CD4-positive, alpha-beta memory T cell (primary cell): ENCODE measurements around the gene PROP1. TPM values are rescaled to one million over a fixed set of nuclear protein-coding genes. Genes with fewer than 3 reads are reported as not detected.
"Not testable (repeated sequence)": the region's sequence is repeated elsewhere in the genome, so short reads cannot be mapped to it uniquely, and the experiment has no call there.

Experiments
- CTCF ChIA-PET: fragments of 350-600 bp; sonication (Branson Sonifier 250); formaldehyde crosslinking; loops from one replicate; lab custom pipeline; 2021; ENCODE audit warnings: inconsistent platforms; ENCODE audit not compliant: partially characterized antibody; lab: Charles Lee
- POLR2A ChIA-PET: fragments of 350-600 bp; sonication (Branson Sonifier 250); formaldehyde crosslinking; loops from one replicate; lab custom pipeline; 2021; ENCODE audit not compliant: partially characterized antibody; lab: Charles Lee
- DNase-seq, 5 donors: peaks; one replicate each; pipeline versions ENCODE4 v3.0.0 to v3.0.0-alpha.2; 2020 to 2022; ENCODE audit warnings: mixed read lengths in 1 of 5
- H3K27ac ChIP-seq: one replicate; pipeline ENCODE4 v1.7.0; 2013; ENCODE audit warnings: low read depth, low read length
- H3K27me3 ChIP-seq: 2 replicates; pipeline ENCODE4 v1.7.0; 2013; ENCODE audit warnings: mild to moderate bottlenecking, low read length, moderate library complexity; ENCODE audit not compliant: insufficient read depth
- H3K36me3 ChIP-seq: 2 replicates; pipeline ENCODE4 v1.7.0; 2013; ENCODE audit warnings: mild to moderate bottlenecking, low read length, moderate library complexity; ENCODE audit not compliant: insufficient read depth
- H3K4me1 ChIP-seq: 2 replicates; pipeline ENCODE4 v1.7.0; 2013; ENCODE audit warnings: mild to moderate bottlenecking, low read length, moderate library complexity; ENCODE audit not compliant: insufficient read depth
- H3K4me3 ChIP-seq, 2 donors: one replicate each; pipeline ENCODE4 v1.7.0; 2013; ENCODE audit warnings: low read length in 2 of 2, mild to moderate bottlenecking in 1 of 2
- H3K9me3 ChIP-seq, 2 donors: one replicate each; pipeline ENCODE4 v1.7.0; 2013; ENCODE audit warnings: low read length in 2 of 2, control low read depth in 1 of 2; ENCODE audit not compliant: control insufficient read depth in 1 of 2
- H3K27ac Mint-ChIP-seq, 7 donors: one replicate each; pipeline ENCODE4 v1.8.0; 2020 to 2021; ENCODE audit warnings: mixed read lengths in 7 of 7, mild to moderate bottlenecking in 6 of 7, inconsistent platforms in 3 of 7, moderate library complexity in 3 of 7
- H3K27me3 Mint-ChIP-seq, 2 donors: one replicate each; pipeline ENCODE4 v1.8.0; 2020 to 2021; ENCODE audit warnings: mixed read lengths in 2 of 2
- H3K36me3 Mint-ChIP-seq, 2 donors: one replicate each; pipeline ENCODE4 v1.8.0; 2020 to 2021; ENCODE audit warnings: mixed read lengths in 2 of 2, inconsistent platforms in 1 of 2, mild to moderate bottlenecking in 1 of 2
- H3K4me1 Mint-ChIP-seq, 4 donors: one replicate each; pipeline ENCODE4 v1.8.0; 2020 to 2021; ENCODE audit warnings: mixed read lengths in 4 of 4, mild to moderate bottlenecking in 1 of 4
- H3K4me3 Mint-ChIP-seq, 8 donors: one replicate each; pipeline ENCODE4 v1.8.0; 2020 to 2021; ENCODE audit warnings: mixed read lengths in 8 of 8, mild to moderate bottlenecking in 7 of 8, moderate library complexity in 6 of 8, inconsistent platforms in 3 of 8
- H3K9me3 Mint-ChIP-seq, 8 donors: one replicate each; pipeline ENCODE4 v1.8.0; 2020 to 2021; ENCODE audit warnings: mixed read lengths in 8 of 8, mild to moderate bottlenecking in 5 of 8, inconsistent platforms in 3 of 8, moderate library complexity in 1 of 8
- intact Hi-C: fragments of 100-400 bp; cut with micrococcal nuclease; formaldehyde crosslinking; loops from one replicate; pipeline ENCODE4 v1.15.1; 2023
- polyA plus RNA-seq, 2 donors: library from polyadenylated mRNA; unstranded; fragments of 300-500 nt; fragmentation: Illumina TruSeq; gene quantifications; one replicate each; pipeline ENCODE4 v1.2.3, GENCODE V29; 2021
- total RNA-seq, 2 experiments: library from RNA; stranded (reverse); gene quantifications; one replicate each; pipeline ENCODE4 v1.2.3, GENCODE V29; 2021

The PROP1 gene
- total and polyA plus RNA-seq, 4 experiments from 2014 or later = not detected

DNA sequence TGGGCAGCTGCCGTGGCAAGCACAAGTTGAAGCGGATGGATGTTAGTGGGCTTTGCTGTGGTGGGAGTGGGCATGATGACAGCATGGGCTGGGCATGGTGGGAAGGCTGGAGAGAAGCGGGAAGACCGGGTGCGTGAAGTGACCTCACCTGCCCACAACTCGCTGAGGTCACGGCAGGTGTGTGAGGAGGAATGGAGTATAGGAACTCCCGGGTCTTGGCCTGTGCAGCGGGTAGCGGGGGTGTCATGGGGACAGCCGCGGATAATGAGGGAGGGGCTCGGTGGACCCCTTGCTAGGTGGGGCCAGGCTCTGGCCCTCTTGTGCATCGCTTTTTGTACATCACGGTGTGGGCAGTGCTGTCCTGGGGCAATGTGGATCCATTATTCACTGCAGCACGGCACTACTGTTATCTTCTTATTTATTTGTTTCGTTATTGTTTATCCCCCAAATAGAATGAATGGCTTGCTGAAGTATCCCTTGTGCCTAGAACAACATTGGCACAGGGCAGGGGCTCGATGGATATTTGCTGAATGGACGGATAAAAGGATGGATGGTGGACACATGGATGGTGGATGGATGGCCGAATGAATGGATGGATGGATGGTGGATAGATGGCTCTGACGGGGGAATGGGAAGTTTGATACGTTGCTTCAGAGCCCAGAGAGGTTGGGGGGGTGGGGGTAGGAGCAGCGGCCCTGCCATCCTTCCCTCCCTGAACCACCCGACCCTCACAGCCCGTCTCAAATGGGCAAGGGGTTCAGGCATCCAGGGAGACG, 14.6 kb downstream of the PROP1 start:
- Mint-ChIP-seq H3K36me3 (no peaks in the 10 kb centered on the region), H3K27me3 (peaks cover 26 to 28% of the 10 kb centered on the region in 2 donors), H3K9me3 (peaks cover 0 to 2% (median 0%) of the 10 kb centered on the region in 8 donors), H3K4me3 (no peak overlapping the region), H3K4me1 (peaks cover 3 to 13% (median 5%) of the 10 kb centered on the region in 4 donors), H3K27ac (peak overlapping the region in 1 of 7 donors; percentile 25)
- no peak for DNase-seq
- intact Hi-C loops = no loop called here
- Histone ChIP-seq H3K4me1 (peaks cover 10% of the 10 kb centered on the region), H3K27me3 (peaks cover 27% of the 10 kb centered on the region), H3K9me3 (no peaks in the 10 kb centered on the region), H3K27ac (no peak overlapping the region), H3K4me3 (no peak overlapping the region), H3K36me3 (no peaks in the 10 kb centered on the region)
- CTCF ChIA-PET = no interaction called here
- POLR2A ChIA-PET = no interaction called here

DNA sequence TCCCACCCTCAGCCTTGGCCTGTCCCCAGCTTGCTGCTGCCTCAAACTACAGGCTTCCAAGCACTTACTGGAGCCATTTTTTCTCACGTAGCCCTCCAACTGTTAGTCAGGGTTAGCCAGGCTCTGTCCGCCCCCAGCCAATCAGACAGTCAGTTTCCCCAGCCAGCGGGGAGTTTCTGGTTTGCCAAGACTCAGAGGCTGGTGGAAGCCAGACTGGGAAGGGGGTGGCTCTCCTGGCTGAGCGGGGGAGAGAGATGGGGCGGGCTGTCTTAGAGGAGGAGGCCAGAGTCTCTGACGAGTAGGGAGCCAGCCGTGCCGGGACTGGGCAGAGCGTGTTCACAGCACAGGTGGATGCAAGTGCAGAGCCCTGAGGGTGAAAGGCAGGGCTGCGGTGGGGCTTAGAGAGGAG, 15.3 kb downstream of the PROP1 start:
- peaks cover 20 to 22% of the 10 kb centered on the region in 2 donors for H3K27me3 Mint-ChIP-seq
- intact Hi-C loops = no loop called here
- H3K36me3 ChIP-seq = no peaks in the 10 kb centered on the region
- no peak for DNase-seq
- H3K9me3 ChIP-seq = no peaks in the 10 kb centered on the region
- peak overlapping the region in 1 of 7 donors; percentile 25 for H3K27ac Mint-ChIP-seq
- H3K4me3 Mint-ChIP-seq = no peak overlapping the region
- CTCF ChIA-PET = no interaction called here
- H3K36me3 Mint-ChIP-seq = peaks cover 0 to under 1% of the 10 kb centered on the region in 2 donors
- peaks cover 2 to 11% (median 5%) of the 10 kb centered on the region in 4 donors for H3K4me1 Mint-ChIP-seq
- peaks cover 0 to 3% (median 3%) of the 10 kb centered on the region in 8 donors for H3K9me3 Mint-ChIP-seq
- no peak overlapping the region for H3K27ac ChIP-seq
- POLR2A ChIA-PET = no interaction called here
- H3K27me3 ChIP-seq = peaks cover 27% of the 10 kb centered on the region
- peaks cover 10% of the 10 kb centered on the region for H3K4me1 ChIP-seq
- H3K4me3 ChIP-seq = no peak overlapping the region

DNA sequence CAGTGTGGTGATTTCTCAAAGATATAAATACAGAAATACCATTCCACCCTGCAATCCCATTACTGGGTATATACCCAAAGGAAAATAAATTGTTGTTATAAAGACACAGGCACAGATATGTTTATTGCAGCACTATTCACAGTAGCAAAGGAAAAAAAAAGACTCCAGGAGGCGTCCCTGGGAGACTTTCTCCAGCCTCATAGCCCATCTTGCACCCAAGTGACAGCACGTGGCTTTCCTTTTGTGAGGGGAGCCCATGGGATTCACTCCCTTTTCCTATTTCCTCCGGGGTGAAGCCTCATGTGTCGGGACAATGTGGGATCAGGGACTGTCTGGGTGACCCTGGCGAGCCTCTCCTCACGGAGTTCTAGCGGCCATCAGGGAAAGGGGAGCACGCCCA, 18.4 kb downstream of the PROP1 start:
- H3K27ac Mint-ChIP-seq, H3K27me3 Mint-ChIP-seq, H3K4me1 Mint-ChIP-seq, H3K9me3 ChIP-seq, H3K36me3 Mint-ChIP-seq, H3K36me3 ChIP-seq, intact Hi-C loops, H3K4me3 Mint-ChIP-seq, H3K27ac ChIP-seq, POLR2A ChIA-PET, H3K4me3 ChIP-seq, H3K4me1 ChIP-seq, CTCF ChIA-PET, DNase-seq: not testable (repeated sequence)
- H3K9me3 Mint-ChIP-seq = peaks cover 0 to 23% (median 9%) of the 10 kb centered on the region in 8 donors
- peaks cover 12% of the 10 kb centered on the region for H3K27me3 ChIP-seq

DNA sequence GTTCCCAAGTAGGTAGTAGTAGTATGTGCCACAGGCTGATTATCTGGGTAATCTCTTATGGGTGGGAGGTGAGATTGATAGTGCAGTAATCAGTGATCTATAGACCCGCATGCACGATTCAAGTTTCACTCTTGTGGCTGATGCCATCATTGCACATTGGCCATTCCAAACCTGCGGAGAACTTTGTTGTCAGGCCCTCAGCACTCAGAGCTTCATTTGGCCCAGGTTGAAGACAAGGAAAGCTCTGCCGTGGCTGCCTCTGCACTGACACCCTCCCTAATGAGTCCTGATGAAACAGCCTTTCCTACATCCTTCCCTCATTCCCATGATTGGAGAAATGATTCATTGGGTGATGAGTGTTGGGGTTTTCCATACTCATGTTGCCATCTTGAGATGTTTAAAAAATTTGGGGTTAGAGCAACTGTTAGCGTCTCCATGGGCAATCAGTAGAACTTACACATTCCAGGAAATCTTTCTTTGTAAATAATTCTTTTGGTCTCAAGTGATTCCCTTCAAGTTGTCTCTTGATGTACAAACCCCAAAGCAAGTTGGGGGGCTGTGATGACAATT, 22.9 kb downstream of the PROP1 start:
- no peak overlapping the region for H3K27ac ChIP-seq
- ChIA-PET POLR2A (no interaction called here), CTCF (no interaction called here)
- no peaks in the 10 kb centered on the region for H3K36me3 ChIP-seq
- no peak overlapping the region for H3K4me3 Mint-ChIP-seq
- H3K4me1 ChIP-seq = no peaks in the 10 kb centered on the region
- peaks cover 2 to 27% (median 16%) of the 10 kb centered on the region in 8 donors for H3K9me3 Mint-ChIP-seq
- peaks cover 0 to 9% of the 10 kb centered on the region in 2 donors for H3K36me3 Mint-ChIP-seq
- intact Hi-C loops = no loop called here
- H3K27ac Mint-ChIP-seq = peak overlapping the region in 1 of 7 donors; percentile 8
- no peak for DNase-seq
- no peak overlapping the region for H3K4me3 ChIP-seq
- H3K27me3 ChIP-seq = no peaks in the 10 kb centered on the region
- H3K27me3 Mint-ChIP-seq = peaks cover 0 to 1% of the 10 kb centered on the region in 2 donors
- peaks cover 0 to 4% (median 0%) of the 10 kb centered on the region in 4 donors for H3K4me1 Mint-ChIP-seq
- no peaks in the 10 kb centered on the region for H3K9me3 ChIP-seq

DNA sequence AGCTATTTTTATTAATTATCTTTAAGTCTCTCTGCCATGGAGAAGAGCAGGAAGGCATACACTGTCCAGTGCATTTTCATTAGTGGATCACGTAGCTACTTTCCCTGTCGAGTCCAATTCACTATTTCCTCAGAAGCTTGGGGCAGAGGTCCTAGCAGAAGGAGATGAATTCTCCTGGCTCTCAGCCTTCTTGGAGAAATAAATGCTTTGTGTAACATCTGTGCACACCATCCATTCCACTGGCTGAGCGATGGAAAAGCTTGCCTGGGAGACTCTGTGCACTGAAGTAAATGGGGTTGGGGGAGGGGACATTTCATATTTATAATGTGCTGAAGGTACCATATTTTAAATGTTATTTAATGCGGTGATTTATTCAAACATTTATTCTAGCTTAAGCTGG, 23.4 kb downstream of the PROP1 start:
- Mint-ChIP-seq H3K9me3 (peaks cover 2 to 27% (median 16%) of the 10 kb centered on the region in 8 donors), H3K27me3 (peaks cover 0 to 1% of the 10 kb centered on the region in 2 donors), H3K4me3 (no peak overlapping the region), H3K27ac (no peak overlapping the region), H3K4me1 (peaks cover 0 to 4% (median 0%) of the 10 kb centered on the region in 4 donors), H3K36me3 (peaks cover 0 to 9% of the 10 kb centered on the region in 2 donors)
- Histone ChIP-seq H3K4me3 (no peak overlapping the region), H3K9me3 (no peaks in the 10 kb centered on the region), H3K36me3 (no peaks in the 10 kb centered on the region), H3K4me1 (no peaks in the 10 kb centered on the region), H3K27me3 (no peaks in the 10 kb centered on the region), H3K27ac (no peak overlapping the region)
- POLR2A ChIA-PET = no interaction called here
- DNase-seq = no peak
- CTCF ChIA-PET = no interaction called here
- intact Hi-C loops = no loop called here

DNA sequence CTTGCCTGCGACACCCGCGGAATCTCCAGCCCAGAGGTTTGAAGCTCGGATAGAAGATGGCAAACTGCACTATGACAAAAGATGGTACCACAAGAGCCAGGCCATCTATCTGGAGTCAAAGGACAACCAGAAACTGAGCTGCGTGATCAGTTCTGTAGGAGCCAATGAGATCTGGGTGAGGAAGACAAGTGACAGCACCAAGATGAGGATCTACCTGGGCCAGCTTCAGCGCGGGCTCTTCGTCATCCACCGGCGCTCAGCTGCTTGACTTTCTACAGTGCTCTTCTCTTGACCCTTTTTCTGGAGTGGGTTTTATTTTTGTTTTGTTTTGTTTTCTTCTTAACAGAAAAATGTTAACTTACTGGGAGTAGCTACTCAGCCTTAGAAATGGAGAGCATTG, 24.0 kb downstream of the PROP1 start:
- H3K4me1 ChIP-seq, H3K4me3 Mint-ChIP-seq, intact Hi-C loops, POLR2A ChIA-PET, H3K27me3 ChIP-seq, H3K36me3 Mint-ChIP-seq, CTCF ChIA-PET, H3K27ac Mint-ChIP-seq, H3K27ac ChIP-seq, H3K9me3 ChIP-seq, H3K4me3 ChIP-seq, H3K36me3 ChIP-seq, H3K27me3 Mint-ChIP-seq, H3K4me1 Mint-ChIP-seq, DNase-seq: not testable (repeated sequence)
- H3K9me3 Mint-ChIP-seq = peaks cover 2 to 27% (median 16%) of the 10 kb centered on the region in 8 donors

DNA sequence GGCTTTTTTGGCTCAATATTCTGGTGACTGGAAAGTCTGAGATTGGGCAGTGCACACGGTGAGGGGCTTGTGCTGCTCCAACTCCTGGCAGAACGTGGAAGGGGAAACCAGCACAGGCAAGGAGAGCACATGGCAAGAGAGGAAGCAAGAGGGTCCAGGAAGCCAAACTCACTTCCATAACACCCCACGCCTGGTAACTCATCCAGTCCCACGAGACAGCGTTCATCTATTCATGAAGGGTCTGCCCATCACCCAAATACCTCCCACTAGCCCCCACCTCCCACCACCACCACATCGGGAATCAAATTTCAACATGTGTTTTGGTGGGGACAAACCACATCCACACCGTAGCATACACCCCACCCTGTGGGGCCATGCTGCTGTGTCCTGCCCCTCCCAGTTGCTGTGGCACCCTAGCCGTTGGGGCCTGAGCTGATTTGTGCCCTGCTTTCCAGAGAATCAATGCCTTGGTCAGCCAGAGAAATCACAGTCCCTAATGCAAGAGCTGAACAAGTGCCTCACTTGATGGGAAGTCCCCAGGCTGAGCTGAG, 27.3 kb downstream of the PROP1 start:
- no peak overlapping the region for H3K4me3 ChIP-seq
- no peaks in the 10 kb centered on the region for H3K36me3 ChIP-seq
- H3K27ac Mint-ChIP-seq = no peak overlapping the region
- intact Hi-C loops = no loop called here
- H3K4me3 Mint-ChIP-seq = no peak overlapping the region
- H3K9me3 Mint-ChIP-seq = peaks cover 0 to 16% (median 4%) of the 10 kb centered on the region in 8 donors
- no peak for DNase-seq
- no peaks in the 10 kb centered on the region for H3K27me3 Mint-ChIP-seq
- no peak overlapping the region for H3K27ac ChIP-seq
- no peaks in the 10 kb centered on the region for H3K27me3 ChIP-seq
- CTCF ChIA-PET = no interaction called here
- H3K4me1 ChIP-seq = no peaks in the 10 kb centered on the region
- peaks cover 0 to 7% (median 5%) of the 10 kb centered on the region in 4 donors for H3K4me1 Mint-ChIP-seq
- H3K36me3 Mint-ChIP-seq = peaks cover 5 to 9% of the 10 kb centered on the region in 2 donors
- POLR2A ChIA-PET = no interaction called here
- H3K9me3 ChIP-seq = no peaks in the 10 kb centered on the region
